HG03457 (cell line): ENCODE results near the gene EPS8L3.
"Not testable (repeated sequence)": the region's sequence is repeated elsewhere in the genome, so short reads cannot be mapped to it uniquely, and the experiment has no call there.

ENCODE experiments used
- ATAC-seq: cut with Tn5 transposase; IDR thresholded peaks from one replicate; pipeline ENCODE4 v1.9.1; 2021; ENCODE audit warnings: moderate number of reproducible peaks; ENCODE audit not compliant: unreplicated experiment

EPS8L3 gene

GRCh38 chr1:109780982-109781381 lies 17.3 kb upstream of the EPS8L3 start:
- ATAC-seq: no peak

- no peak for ATAC-seq
Observed at GRCh38 chr1:109777980-109778625, 14.4 kb upstream of the EPS8L3 start.

GRCh38 chr1:109777436-109777835 lies 13.7 kb upstream of the EPS8L3 start:
- ATAC-seq: no peak

- no peak for ATAC-seq
Observed at GRCh38 chr1:109776911-109777310, 13.2 kb upstream of the EPS8L3 start.

DNA sequence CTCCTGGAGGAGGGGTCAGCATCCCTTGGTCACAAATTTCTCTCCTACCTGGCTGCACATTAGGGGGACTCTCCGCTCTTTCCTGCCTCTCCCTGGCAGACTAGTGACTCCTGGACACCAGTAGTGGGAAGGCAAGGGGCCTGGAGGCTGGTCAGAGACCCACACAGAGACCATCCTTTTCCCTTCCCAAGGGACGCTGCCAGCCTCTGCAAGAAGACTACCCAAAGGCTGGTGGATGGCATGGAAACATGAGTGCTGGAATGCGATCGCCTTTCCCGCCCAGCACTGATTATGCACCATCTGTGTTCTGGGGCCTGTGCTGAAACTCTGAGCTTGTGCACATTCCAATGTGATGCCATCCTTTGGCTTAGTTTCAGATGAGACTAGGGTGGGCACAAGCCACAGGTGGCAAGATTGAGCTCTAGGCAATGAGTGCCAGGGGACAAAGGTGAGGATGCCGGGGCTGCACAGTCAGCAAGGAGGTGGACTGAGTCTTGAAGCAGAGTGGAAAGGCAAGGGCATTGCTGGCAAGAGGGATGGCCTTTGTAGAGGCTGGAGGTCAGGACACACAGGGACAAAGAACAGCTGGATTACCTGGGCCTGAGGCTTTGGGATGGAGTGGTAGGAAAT lies 12.6 kb upstream of the EPS8L3 start:
- ATAC-seq: no peak

DNA sequence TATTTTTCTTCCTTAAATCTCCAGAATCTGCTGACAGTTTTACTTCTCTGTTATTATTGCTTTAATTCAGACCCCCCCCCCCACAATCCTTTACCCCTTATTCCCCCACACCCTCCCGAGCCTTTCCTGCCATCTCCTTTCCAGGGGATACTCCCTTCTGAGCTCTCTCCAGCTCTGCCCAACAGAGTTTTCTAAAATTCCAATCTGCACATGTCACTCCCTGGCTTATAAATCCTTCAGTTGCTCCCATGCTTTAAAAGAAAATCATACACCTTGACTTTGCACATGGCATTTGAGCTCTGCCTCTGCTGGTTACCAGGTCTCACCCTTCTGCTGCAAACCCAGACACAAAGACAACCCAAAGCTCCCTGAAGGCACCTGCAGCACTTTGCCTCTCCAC lies 11.7 kb upstream of the EPS8L3 start:
- no peak for ATAC-seq

- ATAC-seq: no peak
Observed at GRCh38 chr1:109773900-109774485, 10.3 kb upstream of the EPS8L3 start.

- ATAC-seq: no peak
Observed at GRCh38 chr1:109773203-109773899, 9.6 kb upstream of the EPS8L3 start.

DNA sequence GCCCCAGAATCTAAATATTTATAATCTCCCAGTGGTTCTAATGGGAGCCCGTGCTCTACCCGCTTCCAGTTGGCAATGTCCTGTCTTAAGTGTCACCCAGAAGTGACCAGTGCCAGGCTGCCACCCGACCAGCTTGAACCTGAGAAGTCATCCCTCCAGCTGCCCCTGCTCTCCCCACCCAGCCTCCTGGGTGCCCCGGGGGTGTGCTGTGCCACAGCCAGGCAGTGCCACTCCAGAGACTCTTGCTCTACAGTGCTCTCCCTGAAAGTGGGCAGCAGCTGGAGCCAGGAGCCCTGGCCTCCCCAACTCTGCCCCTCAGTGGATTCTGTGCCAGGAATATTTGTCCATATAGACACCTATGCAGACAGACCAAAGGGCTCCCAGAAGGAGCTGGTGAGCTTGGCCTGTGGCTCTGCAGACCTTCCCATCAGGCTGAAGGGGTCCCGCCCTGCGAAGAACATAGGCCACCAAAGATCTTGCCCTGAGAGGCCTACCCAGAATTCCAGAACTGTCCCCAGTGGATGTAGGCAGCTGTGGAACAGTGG lies 9.0 kb upstream of the EPS8L3 start:
- no peak for ATAC-seq

DNA sequence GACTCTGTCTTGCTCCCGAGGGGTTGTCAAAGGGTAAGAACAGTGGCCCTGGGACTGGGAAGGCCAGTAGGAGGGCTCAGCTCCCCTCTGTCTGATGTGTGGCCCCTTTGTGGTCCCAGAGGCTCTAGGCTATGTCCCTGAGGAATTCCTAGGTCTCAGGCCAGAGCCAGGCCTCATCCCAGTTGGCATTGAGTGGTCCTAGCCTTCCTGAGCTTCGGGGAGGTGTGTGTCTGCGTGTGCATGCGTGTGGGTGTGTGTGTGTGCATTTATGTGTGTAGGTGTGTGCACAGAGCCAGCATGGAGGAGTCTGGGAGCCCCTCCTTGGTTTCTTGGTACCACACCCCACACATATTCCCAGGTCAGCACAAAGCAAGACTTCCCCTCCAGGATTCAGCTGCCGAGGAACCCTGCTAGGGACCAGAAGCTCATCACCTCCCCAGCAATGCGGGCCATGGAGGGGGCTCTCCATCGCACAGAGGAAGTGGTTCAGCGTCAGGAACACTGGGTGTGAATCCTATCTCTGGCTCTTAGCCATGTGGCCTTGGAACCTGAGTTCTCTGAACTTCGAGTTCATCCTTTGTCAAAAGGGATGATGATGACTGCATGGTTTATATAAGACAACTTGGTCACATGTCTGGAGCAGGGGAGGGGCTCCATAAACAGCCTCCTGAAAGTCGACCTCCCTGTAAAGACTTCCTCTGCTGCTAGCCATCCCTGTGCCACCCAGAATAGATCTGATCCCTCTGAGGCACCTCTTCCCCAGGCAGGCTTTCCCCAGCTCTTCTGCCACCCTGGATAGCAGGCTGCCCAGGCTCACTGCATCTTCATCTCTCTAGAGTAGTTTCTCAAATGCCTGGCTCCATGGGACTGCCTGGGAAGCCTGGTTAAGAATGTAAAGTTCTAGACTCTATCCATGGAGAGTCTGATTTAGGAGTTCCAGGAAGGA lies 8.3 kb upstream of the EPS8L3 start:
- no peak for ATAC-seq

- no peak for ATAC-seq
Observed at GRCh38 chr1:109770331-109771095, 6.8 kb upstream of the EPS8L3 start.

- ATAC-seq: no peak
Observed at GRCh38 chr1:109769330-109770078, 5.8 kb upstream of the EPS8L3 start.

DNA sequence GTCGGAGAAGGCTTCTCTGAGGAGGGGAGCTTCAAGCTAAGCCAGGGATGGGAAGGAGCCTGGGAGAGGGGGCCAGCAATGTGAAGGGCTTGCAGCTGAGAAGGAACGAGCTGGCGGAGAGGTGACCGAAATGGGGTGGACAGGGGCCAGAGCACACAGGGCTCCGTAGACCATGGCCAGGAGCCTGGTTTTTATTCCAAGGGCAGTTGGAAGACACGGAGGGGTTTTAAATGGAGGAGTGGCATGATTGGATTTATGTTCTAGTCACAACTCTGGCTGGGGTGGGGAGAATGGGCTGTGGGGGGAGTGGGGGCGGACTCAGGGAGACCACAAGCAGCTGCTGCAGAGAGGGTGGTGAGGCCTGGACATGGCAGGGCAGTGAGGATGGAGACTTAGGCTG lies 5.1 kb upstream of the EPS8L3 start:
- ATAC-seq: no peak

GRCh38 chr1:109768335-109768650 lies 4.6 kb upstream of the EPS8L3 start:
- no peak for ATAC-seq

DNA sequence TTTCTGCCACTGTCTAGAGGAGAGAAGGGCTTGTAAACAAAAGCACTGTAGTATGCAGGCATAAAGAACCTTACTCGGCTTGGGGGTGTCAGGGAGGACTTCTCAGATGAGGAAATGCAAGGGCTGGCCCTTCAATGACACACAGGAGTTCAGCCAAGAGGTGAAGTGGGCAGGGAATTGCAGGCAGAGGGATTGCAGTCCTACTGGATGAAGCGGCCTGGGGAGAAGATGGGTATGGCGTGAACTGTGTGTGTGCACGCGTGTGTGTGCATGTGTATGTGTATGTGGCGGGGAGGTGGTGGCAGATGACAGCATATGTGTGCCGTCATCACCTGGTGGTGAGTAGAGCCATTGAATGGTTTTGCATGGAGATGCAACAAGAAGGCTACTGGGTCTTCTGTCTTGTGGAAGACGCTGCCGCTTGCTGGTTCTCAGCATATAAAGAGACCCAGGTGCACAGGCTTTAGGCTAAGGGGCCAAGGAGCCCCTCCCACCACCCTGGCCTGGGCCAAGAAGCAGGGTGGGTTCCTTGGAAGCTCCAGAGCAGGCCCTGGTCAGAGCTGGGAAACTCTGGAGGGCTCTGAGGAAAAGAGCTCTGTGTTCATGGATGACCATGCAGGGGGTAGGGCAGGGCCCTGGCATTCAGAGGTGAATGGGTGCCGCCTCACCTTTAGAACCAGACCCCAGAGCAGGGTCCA lies 4.1 kb upstream of the EPS8L3 start:
- ATAC-seq: no peak

DNA sequence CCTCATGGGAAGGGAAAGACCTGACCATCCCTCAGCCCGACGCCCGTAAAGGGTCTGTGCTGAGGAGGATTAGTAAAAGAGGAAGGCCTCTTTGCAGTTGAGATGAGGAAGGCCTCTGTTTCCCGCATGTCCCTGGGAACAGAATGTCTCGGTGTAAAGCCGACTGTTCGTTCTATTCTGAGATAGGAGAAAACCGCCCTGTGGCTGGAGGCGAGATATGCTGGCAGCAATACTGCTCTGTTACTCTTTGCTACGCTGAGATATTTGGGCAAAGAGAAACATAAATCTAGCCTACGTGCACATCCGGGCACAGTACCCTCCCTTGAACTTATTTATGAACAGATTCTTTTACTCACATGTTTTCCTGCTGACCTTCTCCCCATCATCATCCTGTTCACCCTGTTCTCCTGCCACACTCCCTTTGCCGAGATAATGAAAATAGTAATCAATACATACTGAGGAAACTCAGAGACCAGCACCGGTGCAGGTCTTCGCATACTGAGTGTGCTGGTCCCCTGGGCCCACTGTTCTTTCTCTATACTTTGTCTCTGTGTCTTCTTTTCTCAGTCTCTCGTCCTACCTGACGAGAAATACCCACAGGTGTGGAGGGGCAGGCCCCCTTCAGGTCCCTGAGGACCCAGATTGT lies 3.4 kb upstream of the EPS8L3 start:
- not testable (repeated sequence) for ATAC-seq

- no peak for ATAC-seq
Observed at GRCh38 chr1:109765896-109766615, 2.3 kb upstream of the EPS8L3 start.

GRCh38 chr1:109765483-109765815 lies 1.7 kb upstream of the EPS8L3 start:
- no peak for ATAC-seq
